K562 (cell line): ENCODE data around the gene CHMP2A. TPM values are rescaled to one million over a fixed set of nuclear protein-coding genes. Genes with fewer than 3 reads are reported as not detected.

ENCODE experiments used
- BCOR ChIP-seq: fragments of 450-650 bp; IDR thresholded peaks from 2 replicates; pipeline ENCODE4 v1.6.1; 2016
- FOS ChIP-seq: IDR thresholded peaks from 3 replicates; pipeline ENCODE4 v1.6.1; 2011; ENCODE audit not compliant: insufficient read length; ENCODE audit errors: extremely low read depth
- NFIX ChIP-seq: fragments of 250-450 bp; sonication (Bioruptor Pico); IDR thresholded peaks from 2 replicates; pipeline ENCODE4 v1.4.0; 2020; ENCODE audit warnings: low read depth, mild to moderate bottlenecking, moderate library complexity
- NFRKB ChIP-seq: fragments of 450-650 bp; IDR thresholded peaks from 2 replicates; pipeline ENCODE4 v1.6.1; 2016; ENCODE audit warnings: low read depth
- PHF20 ChIP-seq: fragments of 450-650 bp; IDR thresholded peaks from 2 replicates; pipeline ENCODE4 v1.6.1; 2018; ENCODE audit not compliant: partially characterized antibody
- SMARCE1 ChIP-seq: fragments of 450-650 bp; IDR thresholded peaks from 2 replicates; pipeline ENCODE4 v1.7.1; 2016; ENCODE audit warnings: mild to moderate bottlenecking
- SREBF2 ChIP-seq: sonication (generic); formaldehyde crosslinking; IDR thresholded peaks from 2 replicates; pipeline ENCODE4 v1.4.0; 2020; ENCODE audit warnings: mild to moderate bottlenecking, missing genetic modification reagents
- SRSF1 ChIP-seq: fragments of 200-400 bp; formaldehyde crosslinking; IDR thresholded peaks from 2 replicates; pipeline ENCODE4 v1.6.1; 2017; ENCODE audit warnings: mild to moderate bottlenecking, low read depth, low read length, moderate library complexity
- ZBTB33 ChIP-seq: sonication (generic); formaldehyde crosslinking; IDR thresholded peaks from 2 replicates; pipeline ENCODE4 v1.8.1; 2023; ENCODE audit warnings: mild to moderate bottlenecking, missing genetic modification reagents
- ZFP30 ChIP-seq: fragments of 250-450 bp; sonication (Bioruptor Pico); IDR thresholded peaks from 2 replicates; pipeline ENCODE4 v1.8.0; 2022; ENCODE audit warnings: moderate library complexity, mild to moderate bottlenecking, inconsistent platforms, borderline replicate concordance
- ZKSCAN3 ChIP-seq: fragments of 250-450 bp; sonication (Bioruptor Pico); IDR thresholded peaks from 2 replicates; pipeline ENCODE4 v1.4.0; 2020
- ZNF217 ChIP-seq: sonication (generic); formaldehyde crosslinking; IDR thresholded peaks from 2 replicates; pipeline ENCODE4 v1.8.0; 2022; ENCODE audit warnings: mild to moderate bottlenecking, missing genetic modification reagents
- ZNF41 ChIP-seq: fragments of 250-450 bp; sonication (Bioruptor Pico); conservative IDR thresholded peaks from 2 replicates; pipeline ENCODE4 v1.4.0; 2020; ENCODE audit warnings: mild to moderate bottlenecking
- ZNF696 ChIP-seq: fragments of 250-450 bp; sonication (Bioruptor Pico); conservative IDR thresholded peaks from 2 replicates; pipeline ENCODE4 v1.4.0; 2020; ENCODE audit warnings: mild to moderate bottlenecking, moderate library complexity
- ZNF740 ChIP-seq, 3 experiments: fragments of 200-800 bp in 1 of 3; sonication (Bioruptor generic) in 1 of 3; sonication (generic) in 1 of 3; formaldehyde crosslinking in 1 of 3; IDR thresholded peaks; 2 replicates each; pipeline versions ENCODE4 v1.6.1 to v1.8.0; 2016 to 2022; ENCODE audit warnings: mild to moderate bottlenecking in 2 of 3, missing compliant biosample characterization in 2 of 3, missing genetic modification characterization in 2 of 3, missing genetic modification reagents in 1 of 3
- ZNF785 ChIP-seq: fragments of 250-450 bp; sonication (Bioruptor Pico); IDR thresholded peaks from 2 replicates; pipeline ENCODE4 v1.4.0; 2020; ENCODE audit warnings: mild to moderate bottlenecking
- polyA plus RNA-seq, 8 experiments: library from polyadenylated mRNA; depleted of rRNA in 4 of 8; stranded (reverse) in 5 of 8; unstranded in 3 of 8; fragments of >200 nt; fragmentation: Nextera tagmentation in 2 of 8; fragmentation: Illumina TruSeq in 1 of 8; extraction: Ambion mirVana in 2 of 8; extraction: Trizol in 1 of 8; gene quantifications; 2 replicates each; pipeline versions ENCODE4 v1.2.1 to v1.2.3, GENCODE V29; 2011 to 2014; ENCODE audit warnings: inconsistent platforms in 1 of 8, missing spikeins in 1 of 8
- total RNA-seq, 7 experiments: library from RNA; depleted of rRNA in 6 of 7; stranded (reverse); fragments of >200 nt in 6 of 7; fragmentation: Illumina TruSeq in 2 of 7; extraction: Trizol in 2 of 7; gene quantifications; 2 replicates each; pipeline versions ENCODE4 v1.2.1 to v1.2.3, GENCODE V29; 2011 to 2021; ENCODE audit warnings: low replicate concordance in 1 of 7
- TF ChIP-seq, protein P1 (sequence below): fragments of 250-450 bp; sonication (Bioruptor Pico); IDR thresholded peaks from 2 replicates; pipeline ENCODE4 v1.8.0; 2022; ENCODE audit warnings: inconsistent platforms, mild to moderate bottlenecking, moderate library complexity, borderline replicate concordance
- TF ChIP-seq, protein P2 (sequence below): fragments of 450-650 bp; formaldehyde crosslinking; IDR thresholded peaks from 2 replicates; pipeline ENCODE4 v1.4.0; 2020; ENCODE audit warnings: mild to moderate bottlenecking, moderate library complexity

Gene CHMP2A
- total and polyA plus RNA-seq, 9 of the 15 experiments (the other 6 are each of a cell fraction or from before 2014, with no cell fraction given), result 57.6 to 159 (median 87.2) TPM

DNA sequence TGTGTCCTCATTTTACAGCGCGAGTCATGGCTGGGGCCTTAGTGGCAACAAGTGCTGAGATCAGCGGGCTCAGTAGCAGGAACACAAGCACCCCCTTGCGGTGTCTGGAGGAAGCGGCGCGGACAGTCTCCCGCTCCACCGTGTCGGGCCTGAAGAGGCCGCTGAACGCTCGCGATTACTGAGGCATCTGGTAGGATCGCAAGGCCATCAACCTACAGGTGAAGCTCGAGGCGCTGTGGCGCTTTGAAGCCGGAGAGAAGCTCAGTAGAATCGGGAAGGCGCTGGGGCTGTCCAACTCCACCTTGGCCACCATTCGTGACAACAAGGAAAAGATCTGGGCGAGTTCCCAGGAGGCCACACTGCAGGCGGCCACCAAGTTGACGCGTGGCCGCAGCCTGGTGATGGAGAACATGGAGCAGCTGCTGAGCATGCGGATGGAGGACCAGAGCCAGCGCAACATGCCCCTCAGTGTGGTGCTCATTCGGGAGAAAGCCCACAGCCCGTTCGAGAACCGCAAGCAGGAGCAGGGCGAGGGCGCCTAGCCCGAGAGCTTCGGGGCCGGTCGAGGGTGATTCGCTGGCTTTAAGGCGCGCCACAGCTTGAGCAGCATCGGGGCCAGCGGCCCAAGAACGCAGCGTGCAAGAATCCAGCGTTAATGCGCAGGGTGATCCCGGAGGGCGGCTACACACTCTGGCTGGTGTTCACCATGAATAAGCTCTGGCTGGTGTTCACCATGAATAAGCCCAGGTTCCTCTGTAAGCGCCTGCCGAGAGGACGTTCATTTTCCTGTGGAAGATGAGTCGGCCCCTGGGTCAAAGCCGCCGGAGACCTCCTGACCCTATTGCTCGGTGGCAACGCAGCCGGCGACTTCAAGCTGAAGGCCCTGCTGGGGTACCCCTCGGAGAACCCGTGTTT, 26.6 kb upstream of the CHMP2A start (continued):
- TF ChIP-seq, protein P1, sequence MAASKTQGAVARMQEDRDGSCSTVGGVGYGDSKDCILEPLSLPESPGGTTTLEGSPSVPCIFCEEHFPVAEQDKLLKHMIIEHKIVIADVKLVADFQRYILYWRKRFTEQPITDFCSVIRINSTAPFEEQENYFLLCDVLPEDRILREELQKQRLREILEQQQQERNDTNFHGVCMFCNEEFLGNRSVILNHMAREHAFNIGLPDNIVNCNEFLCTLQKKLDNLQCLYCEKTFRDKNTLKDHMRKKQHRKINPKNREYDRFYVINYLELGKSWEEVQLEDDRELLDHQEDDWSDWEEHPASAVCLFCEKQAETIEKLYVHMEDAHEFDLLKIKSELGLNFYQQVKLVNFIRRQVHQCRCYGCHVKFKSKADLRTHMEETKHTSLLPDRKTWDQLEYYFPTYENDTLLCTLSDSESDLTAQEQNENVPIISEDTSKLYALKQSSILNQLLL (CRISPR knock-in tag), result no peak
- TF ChIP-seq ZNF41 (CRISPR knock-in tag) (no peak), ZNF785 (CRISPR knock-in tag) (no peak), ZFP30 (no peak), ZBTB33 (CRISPR knock-in tag) (peak; percentile 94), ZNF740 (CRISPR knock-in tag; IDR thresholded peaks at IDR 0.05) (0 out of 2 replicates have a peak, but pooled peaks have one; percentile 38), ZNF740 (tag; IDR thresholded peaks at IDR 0.05) (no peak), ZNF217 (CRISPR knock-in tag) (no peak), FOS (no peak), NFRKB (peak; percentile 74; the same call in 1 of the 2 replicates), PHF20 (no peak), ZNF696 (CRISPR knock-in tag) (no peak), NFIX (CRISPR knock-in tag) (no peak), SRSF1 (no peak), BCOR (peak; percentile 72), SMARCE1 (no peak; the same call in 1 of the 2 replicates), ZKSCAN3 (CRISPR knock-in tag) (no peak), SREBF2 (no peak)
- TF ChIP-seq, protein P2, sequence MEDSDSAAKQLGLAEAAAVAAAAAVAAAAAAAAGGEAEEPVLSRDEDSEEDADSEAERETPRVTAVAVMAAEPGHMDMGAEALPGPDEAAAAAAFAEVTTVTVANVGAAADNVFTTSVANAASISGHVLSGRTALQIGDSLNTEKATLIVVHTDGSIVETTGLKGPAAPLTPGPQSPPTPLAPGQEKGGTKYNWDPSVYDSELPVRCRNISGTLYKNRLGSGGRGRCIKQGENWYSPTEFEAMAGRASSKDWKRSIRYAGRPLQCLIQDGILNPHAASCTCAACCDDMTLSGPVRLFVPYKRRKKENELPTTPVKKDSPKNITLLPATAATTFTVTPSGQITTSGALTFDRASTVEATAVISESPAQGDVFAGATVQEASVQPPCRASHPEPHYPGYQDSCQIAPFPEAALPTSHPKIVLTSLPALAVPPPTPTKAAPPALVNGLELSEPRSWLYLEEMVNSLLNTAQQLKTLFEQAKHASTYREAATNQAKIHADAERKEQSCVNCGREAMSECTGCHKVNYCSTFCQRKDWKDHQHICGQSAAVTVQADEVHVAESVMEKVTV (CRISPR knock-in tag), result peak; percentile 98
